WTC11 (cell line): ENCODE data around the gene USP20. TPM values are rescaled to one million over a fixed set of nuclear protein-coding genes. Genes with fewer than 3 reads are reported as not detected.

Experiments used
- ATAC-seq: fragments of 200-7000 bp; cut with Tn5 transposase; 2 replicates; pipeline ENCODE4 v1.10.0; 2021; ENCODE audit warnings: mild to moderate bottlenecking, moderate library complexity
- CTCF ChIA-PET: fragments of 300-600 bp; sonication (Branson Sonifier 250); formaldehyde crosslinking; loops from one replicate; lab custom pipeline; 2021; ENCODE audit warnings: antibody characterized with exemption; lab: Charles Lee
- POLR2A ChIA-PET: fragments of 350-600 bp; sonication (Branson Sonifier 250); formaldehyde crosslinking; loops from one replicate; lab custom pipeline; 2021; ENCODE audit warnings: antibody characterized with exemption; lab: Charles Lee
- DNase-seq: peaks from one replicate; pipeline ENCODE4 v3.0.0; 2021; ENCODE audit warnings: low spot score
- H3K27ac Mint-ChIP-seq: 2 replicates; pipeline ENCODE4 v1.8.0; 2021; ENCODE audit warnings: mixed read lengths
- H3K27me3 Mint-ChIP-seq: 2 replicates; pipeline ENCODE4 v1.8.0; 2021; ENCODE audit warnings: low read depth, mild to moderate bottlenecking, moderate library complexity, mixed read lengths
- H3K36me3 Mint-ChIP-seq: 2 replicates; pipeline ENCODE4 v1.8.0; 2021; ENCODE audit warnings: mixed read lengths
- H3K4me1 Mint-ChIP-seq: 2 replicates; pipeline ENCODE4 v1.8.0; 2022; ENCODE audit warnings: mixed read lengths
- H3K4me3 Mint-ChIP-seq: 2 replicates; pipeline ENCODE4 v1.8.0; 2021; ENCODE audit warnings: mild to moderate bottlenecking, moderate library complexity, mixed read lengths
- H3K9me3 Mint-ChIP-seq: 2 replicates; pipeline ENCODE4 v1.8.0; 2021; ENCODE audit warnings: mixed read lengths
- CBFB ChIP-seq: sonication (generic); formaldehyde crosslinking; IDR thresholded peaks from 2 replicates; pipeline ENCODE4 v1.8.1; 2022; ENCODE audit warnings: mild to moderate bottlenecking, low read depth, missing genetic modification reagents
- GTF2I ChIP-seq: fragments of 250-450 bp; sonication (Bioruptor Pico); conservative IDR thresholded peaks from 2 replicates; pipeline ENCODE4 v1.4.0; 2021; ENCODE audit warnings: mild to moderate bottlenecking
- NFYB ChIP-seq: sonication (generic); formaldehyde crosslinking; conservative IDR thresholded peaks from 2 replicates; pipeline ENCODE4 v1.8.0; 2022; ENCODE audit warnings: low read depth, missing genetic modification reagents
- NR3C1 ChIP-seq: sonication (generic); formaldehyde crosslinking; conservative IDR thresholded peaks from 2 replicates; pipeline ENCODE4 v1.8.1; 2023; ENCODE audit warnings: low read depth, mild to moderate bottlenecking, missing genetic modification reagents
- OVOL2 ChIP-seq: fragments of 250-450 bp; sonication (Bioruptor Pico); IDR thresholded peaks from 2 replicates; pipeline ENCODE4 v1.9.0; 2021; ENCODE audit warnings: mild to moderate bottlenecking, borderline replicate concordance
- TCF7 ChIP-seq: sonication (generic); formaldehyde crosslinking; IDR thresholded peaks from 2 replicates; pipeline ENCODE4 v1.8.0; 2022; ENCODE audit warnings: mild to moderate bottlenecking, low read depth, missing genetic modification reagents, moderate library complexity
- TEAD1 ChIP-seq: sonication (generic); formaldehyde crosslinking; IDR thresholded peaks from 2 replicates; pipeline ENCODE4 v1.8.0; 2022; ENCODE audit warnings: mild to moderate bottlenecking, missing genetic modification reagents
- ZNF219 ChIP-seq: sonication (generic); formaldehyde crosslinking; IDR thresholded peaks from 2 replicates; pipeline ENCODE4 v1.8.0; 2023; ENCODE audit warnings: missing genetic modification reagents, mild to moderate bottlenecking, borderline replicate concordance
- ZNF263 ChIP-seq: sonication (generic); formaldehyde crosslinking; IDR thresholded peaks from 2 replicates; pipeline ENCODE4 v1.8.1; 2022; ENCODE audit warnings: low read depth, mild to moderate bottlenecking, moderate library complexity, missing genetic modification reagents
- total RNA-seq: library from RNA; stranded (reverse); gene quantifications from 3 replicates; pipeline ENCODE4 v1.2.3, GENCODE V29; 2021
- TF ChIP-seq, protein P1 (sequence below): sonication (generic); formaldehyde crosslinking; IDR thresholded peaks from 2 replicates; pipeline ENCODE4 v1.8.1; 2022; ENCODE audit warnings: mild to moderate bottlenecking, moderate library complexity, missing genetic modification reagents
- TF ChIP-seq, protein P2 (sequence below): sonication (generic); formaldehyde crosslinking; conservative IDR thresholded peaks from 2 replicates; pipeline ENCODE4 v1.8.1; 2023; ENCODE audit warnings: mild to moderate bottlenecking, low read depth, missing genetic modification reagents, moderate library complexity
- TF ChIP-seq, protein P3 (sequence below): sonication (generic); formaldehyde crosslinking; IDR thresholded peaks from 2 replicates; pipeline ENCODE4 v1.8.1; 2022; ENCODE audit warnings: low read depth, missing genetic modification reagents, borderline replicate concordance
- TF ChIP-seq, protein P4 (sequence below): sonication (generic); formaldehyde crosslinking; conservative IDR thresholded peaks from 2 replicates; pipeline ENCODE4 v1.8.1; 2022; ENCODE audit warnings: mild to moderate bottlenecking, missing genetic modification reagents
- TF ChIP-seq, protein P5 (sequence below): sonication (generic); formaldehyde crosslinking; IDR thresholded peaks from 2 replicates; pipeline ENCODE4 v1.8.1; 2022; ENCODE audit warnings: mild to moderate bottlenecking, missing genetic modification reagents, moderate library complexity, borderline replicate concordance
- TF ChIP-seq, protein P6 (sequence below): sonication (generic); formaldehyde crosslinking; IDR thresholded peaks from 2 replicates; pipeline ENCODE4 v1.8.0; 2023; ENCODE audit warnings: mild to moderate bottlenecking, missing genetic modification reagents
- TF ChIP-seq, protein P7 (sequence below): sonication (generic); formaldehyde crosslinking; IDR thresholded peaks from 2 replicates; pipeline ENCODE4 v1.8.1; 2023; ENCODE audit warnings: mild to moderate bottlenecking, missing genetic modification reagents, borderline replicate concordance

USP20 gene
- total RNA-seq, 1 experiment from 2014 or later: 29.3 TPM

DNA sequence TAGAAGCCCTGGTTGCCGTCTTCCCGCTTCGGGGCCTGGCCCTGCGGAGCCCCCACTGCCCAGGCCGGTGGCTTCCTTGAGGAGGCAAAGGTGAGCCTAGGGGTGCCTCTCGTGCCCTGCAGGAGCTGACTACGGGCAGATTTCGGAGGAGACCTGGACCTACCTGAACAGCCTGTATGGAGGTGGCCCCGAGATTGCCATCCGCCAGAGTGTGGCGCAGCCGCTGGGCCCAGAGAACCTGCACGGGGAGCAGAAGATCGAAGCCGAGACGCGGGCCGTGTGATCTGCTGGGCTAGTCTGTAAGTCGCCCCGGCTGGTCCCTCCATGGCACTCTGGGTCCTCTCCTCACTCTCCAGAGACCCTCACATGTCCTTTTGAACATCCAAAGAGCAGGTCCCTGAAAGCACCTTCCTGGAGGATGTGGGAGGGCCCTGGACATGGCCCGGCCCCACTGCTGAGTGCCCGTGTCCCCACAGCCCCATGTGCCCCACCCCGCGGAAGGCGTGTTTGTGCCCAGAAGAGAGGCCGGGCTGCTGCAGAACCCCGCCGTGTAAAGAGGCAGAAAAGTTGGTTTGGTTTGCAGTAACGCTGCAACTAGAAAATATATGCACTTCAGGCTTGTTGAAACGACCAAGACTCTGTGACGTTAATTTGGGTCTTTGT lies 44.9 kb downstream of the USP20 start:
- H3K27me3 Mint-ChIP-seq: no peaks in the 10 kb centered on the region
- CTCF ChIA-PET: no interaction called here
- peaks cover 12% of the 10 kb centered on the region for H3K4me1 Mint-ChIP-seq
- H3K9me3 Mint-ChIP-seq: no peaks in the 10 kb centered on the region
- no peak for DNase-seq
- H3K27ac Mint-ChIP-seq: peak overlapping the region; percentile 74; the same call in 1 of the 2 replicates
- TF ChIP-seq CBFB (CRISPR knock-in tag) (no peak), NFYB (no peak), TEAD1 (CRISPR knock-in tag) (no peak), ZNF219 (CRISPR knock-in tag) (no peak), TCF7 (no peak), ZNF263 (no peak), NR3C1 (CRISPR knock-in tag) (no peak), OVOL2 (CRISPR knock-in tag) (no peak), GTF2I (no peak)
- TF ChIP-seq, protein P1, sequence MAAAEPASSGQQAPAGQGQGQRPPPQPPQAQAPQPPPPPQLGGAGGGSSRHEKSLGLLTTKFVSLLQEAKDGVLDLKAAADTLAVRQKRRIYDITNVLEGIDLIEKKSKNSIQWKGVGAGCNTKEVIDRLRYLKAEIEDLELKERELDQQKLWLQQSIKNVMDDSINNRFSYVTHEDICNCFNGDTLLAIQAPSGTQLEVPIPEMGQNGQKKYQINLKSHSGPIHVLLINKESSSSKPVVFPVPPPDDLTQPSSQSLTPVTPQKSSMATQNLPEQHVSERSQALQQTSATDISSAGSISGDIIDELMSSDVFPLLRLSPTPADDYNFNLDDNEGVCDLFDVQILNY (CRISPR knock-in tag): no peak
- TF ChIP-seq, protein P2, sequence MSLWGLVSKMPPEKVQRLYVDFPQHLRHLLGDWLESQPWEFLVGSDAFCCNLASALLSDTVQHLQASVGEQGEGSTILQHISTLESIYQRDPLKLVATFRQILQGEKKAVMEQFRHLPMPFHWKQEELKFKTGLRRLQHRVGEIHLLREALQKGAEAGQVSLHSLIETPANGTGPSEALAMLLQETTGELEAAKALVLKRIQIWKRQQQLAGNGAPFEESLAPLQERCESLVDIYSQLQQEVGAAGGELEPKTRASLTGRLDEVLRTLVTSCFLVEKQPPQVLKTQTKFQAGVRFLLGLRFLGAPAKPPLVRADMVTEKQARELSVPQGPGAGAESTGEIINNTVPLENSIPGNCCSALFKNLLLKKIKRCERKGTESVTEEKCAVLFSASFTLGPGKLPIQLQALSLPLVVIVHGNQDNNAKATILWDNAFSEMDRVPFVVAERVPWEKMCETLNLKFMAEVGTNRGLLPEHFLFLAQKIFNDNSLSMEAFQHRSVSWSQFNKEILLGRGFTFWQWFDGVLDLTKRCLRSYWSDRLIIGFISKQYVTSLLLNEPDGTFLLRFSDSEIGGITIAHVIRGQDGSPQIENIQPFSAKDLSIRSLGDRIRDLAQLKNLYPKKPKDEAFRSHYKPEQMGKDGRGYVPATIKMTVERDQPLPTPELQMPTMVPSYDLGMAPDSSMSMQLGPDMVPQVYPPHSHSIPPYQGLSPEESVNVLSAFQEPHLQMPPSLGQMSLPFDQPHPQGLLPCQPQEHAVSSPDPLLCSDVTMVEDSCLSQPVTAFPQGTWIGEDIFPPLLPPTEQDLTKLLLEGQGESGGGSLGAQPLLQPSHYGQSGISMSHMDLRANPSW (CRISPR knock-in tag): no peak
- TF ChIP-seq, protein P3, sequence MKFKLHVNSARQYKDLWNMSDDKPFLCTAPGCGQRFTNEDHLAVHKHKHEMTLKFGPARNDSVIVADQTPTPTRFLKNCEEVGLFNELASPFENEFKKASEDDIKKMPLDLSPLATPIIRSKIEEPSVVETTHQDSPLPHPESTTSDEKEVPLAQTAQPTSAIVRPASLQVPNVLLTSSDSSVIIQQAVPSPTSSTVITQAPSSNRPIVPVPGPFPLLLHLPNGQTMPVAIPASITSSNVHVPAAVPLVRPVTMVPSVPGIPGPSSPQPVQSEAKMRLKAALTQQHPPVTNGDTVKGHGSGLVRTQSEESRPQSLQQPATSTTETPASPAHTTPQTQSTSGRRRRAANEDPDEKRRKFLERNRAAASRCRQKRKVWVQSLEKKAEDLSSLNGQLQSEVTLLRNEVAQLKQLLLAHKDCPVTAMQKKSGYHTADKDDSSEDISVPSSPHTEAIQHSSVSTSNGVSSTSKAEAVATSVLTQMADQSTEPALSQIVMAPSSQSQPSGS (CRISPR knock-in tag): no peak
- TF ChIP-seq, protein P4, sequence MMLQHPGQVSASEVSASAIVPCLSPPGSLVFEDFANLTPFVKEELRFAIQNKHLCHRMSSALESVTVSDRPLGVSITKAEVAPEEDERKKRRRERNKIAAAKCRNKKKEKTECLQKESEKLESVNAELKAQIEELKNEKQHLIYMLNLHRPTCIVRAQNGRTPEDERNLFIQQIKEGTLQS (CRISPR knock-in tag): no peak
- TF ChIP-seq, protein P5, sequence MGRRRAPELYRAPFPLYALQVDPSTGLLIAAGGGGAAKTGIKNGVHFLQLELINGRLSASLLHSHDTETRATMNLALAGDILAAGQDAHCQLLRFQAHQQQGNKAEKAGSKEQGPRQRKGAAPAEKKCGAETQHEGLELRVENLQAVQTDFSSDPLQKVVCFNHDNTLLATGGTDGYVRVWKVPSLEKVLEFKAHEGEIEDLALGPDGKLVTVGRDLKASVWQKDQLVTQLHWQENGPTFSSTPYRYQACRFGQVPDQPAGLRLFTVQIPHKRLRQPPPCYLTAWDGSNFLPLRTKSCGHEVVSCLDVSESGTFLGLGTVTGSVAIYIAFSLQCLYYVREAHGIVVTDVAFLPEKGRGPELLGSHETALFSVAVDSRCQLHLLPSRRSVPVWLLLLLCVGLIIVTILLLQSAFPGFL (CRISPR knock-in tag): no peak
- TF ChIP-seq, protein P6, sequence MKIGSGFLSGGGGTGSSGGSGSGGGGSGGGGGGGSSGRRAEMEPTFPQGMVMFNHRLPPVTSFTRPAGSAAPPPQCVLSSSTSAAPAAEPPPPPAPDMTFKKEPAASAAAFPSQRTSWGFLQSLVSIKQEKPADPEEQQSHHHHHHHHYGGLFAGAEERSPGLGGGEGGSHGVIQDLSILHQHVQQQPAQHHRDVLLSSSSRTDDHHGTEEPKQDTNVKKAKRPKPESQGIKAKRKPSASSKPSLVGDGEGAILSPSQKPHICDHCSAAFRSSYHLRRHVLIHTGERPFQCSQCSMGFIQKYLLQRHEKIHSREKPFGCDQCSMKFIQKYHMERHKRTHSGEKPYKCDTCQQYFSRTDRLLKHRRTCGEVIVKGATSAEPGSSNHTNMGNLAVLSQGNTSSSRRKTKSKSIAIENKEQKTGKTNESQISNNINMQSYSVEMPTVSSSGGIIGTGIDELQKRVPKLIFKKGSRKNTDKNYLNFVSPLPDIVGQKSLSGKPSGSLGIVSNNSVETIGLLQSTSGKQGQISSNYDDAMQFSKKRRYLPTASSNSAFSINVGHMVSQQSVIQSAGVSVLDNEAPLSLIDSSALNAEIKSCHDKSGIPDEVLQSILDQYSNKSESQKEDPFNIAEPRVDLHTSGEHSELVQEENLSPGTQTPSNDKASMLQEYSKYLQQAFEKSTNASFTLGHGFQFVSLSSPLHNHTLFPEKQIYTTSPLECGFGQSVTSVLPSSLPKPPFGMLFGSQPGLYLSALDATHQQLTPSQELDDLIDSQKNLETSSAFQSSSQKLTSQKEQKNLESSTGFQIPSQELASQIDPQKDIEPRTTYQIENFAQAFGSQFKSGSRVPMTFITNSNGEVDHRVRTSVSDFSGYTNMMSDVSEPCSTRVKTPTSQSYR: no peak
- TF ChIP-seq, protein P7, sequence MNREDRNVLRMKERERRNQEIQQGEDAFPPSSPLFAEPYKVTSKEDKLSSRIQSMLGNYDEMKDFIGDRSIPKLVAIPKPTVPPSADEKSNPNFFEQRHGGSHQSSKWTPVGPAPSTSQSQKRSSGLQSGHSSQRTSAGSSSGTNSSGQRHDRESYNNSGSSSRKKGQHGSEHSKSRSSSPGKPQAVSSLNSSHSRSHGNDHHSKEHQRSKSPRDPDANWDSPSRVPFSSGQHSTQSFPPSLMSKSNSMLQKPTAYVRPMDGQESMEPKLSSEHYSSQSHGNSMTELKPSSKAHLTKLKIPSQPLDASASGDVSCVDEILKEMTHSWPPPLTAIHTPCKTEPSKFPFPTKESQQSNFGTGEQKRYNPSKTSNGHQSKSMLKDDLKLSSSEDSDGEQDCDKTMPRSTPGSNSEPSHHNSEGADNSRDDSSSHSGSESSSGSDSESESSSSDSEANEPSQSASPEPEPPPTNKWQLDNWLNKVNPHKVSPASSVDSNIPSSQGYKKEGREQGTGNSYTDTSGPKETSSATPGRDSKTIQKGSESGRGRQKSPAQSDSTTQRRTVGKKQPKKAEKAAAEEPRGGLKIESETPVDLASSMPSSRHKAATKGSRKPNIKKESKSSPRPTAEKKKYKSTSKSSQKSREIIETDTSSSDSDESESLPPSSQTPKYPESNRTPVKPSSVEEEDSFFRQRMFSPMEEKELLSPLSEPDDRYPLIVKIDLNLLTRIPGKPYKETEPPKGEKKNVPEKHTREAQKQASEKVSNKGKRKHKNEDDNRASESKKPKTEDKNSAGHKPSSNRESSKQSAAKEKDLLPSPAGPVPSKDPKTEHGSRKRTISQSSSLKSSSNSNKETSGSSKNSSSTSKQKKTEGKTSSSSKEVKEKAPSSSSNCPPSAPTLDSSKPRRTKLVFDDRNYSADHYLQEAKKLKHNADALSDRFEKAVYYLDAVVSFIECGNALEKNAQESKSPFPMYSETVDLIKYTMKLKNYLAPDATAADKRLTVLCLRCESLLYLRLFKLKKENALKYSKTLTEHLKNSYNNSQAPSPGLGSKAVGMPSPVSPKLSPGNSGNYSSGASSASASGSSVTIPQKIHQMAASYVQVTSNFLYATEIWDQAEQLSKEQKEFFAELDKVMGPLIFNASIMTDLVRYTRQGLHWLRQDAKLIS (CRISPR knock-in tag): no peak
- TF ChIP-seq, all 79 proteins: peak for 0
- no peak for ATAC-seq
- H3K36me3 Mint-ChIP-seq: no peaks in the 10 kb centered on the region
- no peak overlapping the region for H3K4me3 Mint-ChIP-seq
- POLR2A ChIA-PET: interaction anchor here (0.5 kb wide), 1 partner anchor 159 kb away, joined by 5 read pairs; no protein-coding TSS in a partner anchor
